Measurements from ENCODE around the gene TTC31.

The TTC31 gene

DNA sequence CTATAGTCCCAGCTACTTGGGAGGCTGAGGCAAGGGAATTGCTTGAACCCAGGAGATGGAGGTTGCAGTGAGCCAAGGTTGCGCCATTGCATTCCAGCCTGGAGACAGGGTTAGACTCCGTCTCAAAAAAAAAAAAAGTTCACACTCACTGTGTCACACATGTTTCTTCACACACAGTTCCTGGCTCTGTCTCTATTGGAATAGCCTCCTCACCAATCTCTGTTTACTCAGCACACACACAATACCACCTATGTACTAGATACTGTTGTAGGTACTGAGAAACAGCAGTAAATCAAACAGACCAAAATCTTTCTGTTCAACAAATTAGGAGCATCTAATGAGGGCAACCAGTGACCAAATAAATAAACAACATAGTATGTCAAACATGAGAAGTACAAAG is 3.3 kb downstream of the TTC31 start:
- no peaks in the 10 kb centered on the region for H3K9me2 ChIP-seq (replicated peaks; ENCODE audit: insufficient read depth, low read length)
- no peak overlapping the region for H3K4me2 ChIP-seq (ENCODE audit: low read depth, low read length)
- H3K9ac ChIP-seq (ENCODE audit: low read length) = no peak overlapping the region
- H3K4me1 ChIP-seq (ENCODE audit: low read length) = peaks cover 4% of the 10 kb centered on the region; the same call in 1 of the 2 replicates
- H3F3A ChIP-seq (ENCODE audit: insufficient read depth, low read length) = peaks cover 4% of the 10 kb centered on the region; the same call in 1 of the 2 replicates
- H3K79me2 ChIP-seq (ENCODE audit: low read length) = peaks cover 26% of the 10 kb centered on the region
- H2AFZ ChIP-seq (ENCODE audit: low read length) = no peak overlapping the region
- no peaks in the 10 kb centered on the region for H4K20me1 ChIP-seq (ENCODE audit: insufficient read depth, low read length)
- no peaks in the 10 kb centered on the region for H3K9me3 ChIP-seq (replicated peaks; ENCODE audit: insufficient read depth, low read length)
- H3K4me3 ChIP-seq (ENCODE audit: low read length) = no peak overlapping the region
- TF ChIP-seq EZH2phosphoT487 (IDR thresholded peaks at IDR 0.05; ENCODE audit: low read length) = no peak
- no peak for TF ChIP-seq EZH2 (optimal IDR thresholded peaks at IDR 0.05; ENCODE audit: low read depth, low read length)
- TF ChIP-seq, protein P1, sequence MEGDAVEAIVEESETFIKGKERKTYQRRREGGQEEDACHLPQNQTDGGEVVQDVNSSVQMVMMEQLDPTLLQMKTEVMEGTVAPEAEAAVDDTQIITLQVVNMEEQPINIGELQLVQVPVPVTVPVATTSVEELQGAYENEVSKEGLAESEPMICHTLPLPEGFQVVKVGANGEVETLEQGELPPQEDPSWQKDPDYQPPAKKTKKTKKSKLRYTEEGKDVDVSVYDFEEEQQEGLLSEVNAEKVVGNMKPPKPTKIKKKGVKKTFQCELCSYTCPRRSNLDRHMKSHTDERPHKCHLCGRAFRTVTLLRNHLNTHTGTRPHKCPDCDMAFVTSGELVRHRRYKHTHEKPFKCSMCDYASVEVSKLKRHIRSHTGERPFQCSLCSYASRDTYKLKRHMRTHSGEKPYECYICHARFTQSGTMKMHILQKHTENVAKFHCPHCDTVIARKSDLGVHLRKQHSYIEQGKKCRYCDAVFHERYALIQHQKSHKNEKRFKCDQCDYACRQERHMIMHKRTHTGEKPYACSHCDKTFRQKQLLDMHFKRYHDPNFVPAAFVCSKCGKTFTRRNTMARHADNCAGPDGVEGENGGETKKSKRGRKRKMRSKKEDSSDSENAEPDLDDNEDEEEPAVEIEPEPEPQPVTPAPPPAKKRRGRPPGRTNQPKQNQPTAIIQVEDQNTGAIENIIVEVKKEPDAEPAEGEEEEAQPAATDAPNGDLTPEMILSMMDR (IDR thresholded peaks at IDR 0.05; ENCODE audit: low read length) = no peak
- no peak for DNase-seq
- H3K27ac ChIP-seq (ENCODE audit: low read length) = no peak overlapping the region
- H3K27me3 ChIP-seq (replicated peaks; ENCODE audit: insufficient read depth, low read length) = no peaks in the 10 kb centered on the region
- no peaks in the 10 kb centered on the region for H3K36me3 ChIP-seq (replicated peaks; ENCODE audit: insufficient read depth, low read length)

DNA sequence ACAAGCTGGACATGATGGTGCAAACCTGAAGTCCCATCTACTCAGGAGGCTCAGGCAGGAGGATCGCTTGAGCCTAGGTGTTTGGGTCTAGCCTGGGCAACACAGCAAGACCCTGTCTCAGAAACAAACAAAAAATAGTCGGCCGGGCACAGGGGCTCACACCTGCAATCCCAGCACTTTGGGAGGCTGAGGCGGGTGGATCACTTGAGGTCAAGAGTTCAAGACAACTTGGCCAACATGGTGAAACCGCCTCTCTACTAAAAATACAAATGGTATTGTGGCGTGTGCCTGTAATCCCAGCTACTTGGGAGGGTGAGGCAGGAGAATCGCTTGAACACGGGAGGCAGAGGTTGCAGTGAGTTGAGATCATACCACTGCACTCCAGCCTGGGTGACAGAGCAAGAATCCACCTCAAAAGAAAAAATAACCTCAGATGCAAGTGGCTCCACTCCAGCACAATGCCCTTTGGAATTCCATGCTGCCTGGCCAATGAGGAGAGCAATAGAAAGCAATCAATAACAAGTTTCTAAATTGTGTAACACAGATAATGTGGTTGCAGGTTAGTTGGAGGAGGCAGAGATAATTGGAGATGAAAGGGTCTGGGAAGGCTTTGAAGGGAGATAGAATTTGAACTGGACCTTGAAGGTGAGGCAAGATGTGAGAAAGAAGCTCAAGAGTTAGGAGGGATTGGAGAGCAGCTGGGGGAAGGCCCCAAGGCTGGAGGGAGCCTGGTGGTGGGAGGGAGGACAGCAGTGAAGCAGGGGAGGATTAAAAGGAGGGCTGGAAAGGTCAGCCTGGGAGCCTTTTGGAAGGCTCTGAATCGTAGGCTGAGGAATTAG is 6.0 kb downstream of the TTC31 start:
- Histone ChIP-seq H4K20me1 (ENCODE audit: insufficient read depth, low read length) (no peaks in the 10 kb centered on the region), H3K9ac (ENCODE audit: low read length) (no peak overlapping the region), H2AFZ (ENCODE audit: low read length) (no peak overlapping the region), H3K9me2 (replicated peaks; ENCODE audit: insufficient read depth, low read length) (no peaks in the 10 kb centered on the region), H3K4me3 (ENCODE audit: low read length) (no peak overlapping the region), H3K27me3 (replicated peaks; ENCODE audit: insufficient read depth, low read length) (no peaks in the 10 kb centered on the region), H3F3A (ENCODE audit: insufficient read depth, low read length) (no peaks in the 10 kb centered on the region), H3K4me2 (ENCODE audit: low read depth, low read length) (no peak overlapping the region), H3K79me2 (ENCODE audit: low read length) (peaks cover 4% of the 10 kb centered on the region), H3K4me1 (ENCODE audit: low read length) (no peaks in the 10 kb centered on the region), H3K9me3 (replicated peaks; ENCODE audit: insufficient read depth, low read length) (no peaks in the 10 kb centered on the region), H3K27ac (ENCODE audit: low read length) (no peak overlapping the region), H3K36me3 (replicated peaks; ENCODE audit: insufficient read depth, low read length) (no peaks in the 10 kb centered on the region)
- TF ChIP-seq EZH2 (optimal IDR thresholded peaks at IDR 0.05; ENCODE audit: low read depth, low read length) = no peak
- TF ChIP-seq, protein P1 (IDR thresholded peaks at IDR 0.05; ENCODE audit: low read length) = no peak
- TF ChIP-seq EZH2phosphoT487 (IDR thresholded peaks at IDR 0.05; ENCODE audit: low read length) = no peak
- no peak for DNase-seq

DNA sequence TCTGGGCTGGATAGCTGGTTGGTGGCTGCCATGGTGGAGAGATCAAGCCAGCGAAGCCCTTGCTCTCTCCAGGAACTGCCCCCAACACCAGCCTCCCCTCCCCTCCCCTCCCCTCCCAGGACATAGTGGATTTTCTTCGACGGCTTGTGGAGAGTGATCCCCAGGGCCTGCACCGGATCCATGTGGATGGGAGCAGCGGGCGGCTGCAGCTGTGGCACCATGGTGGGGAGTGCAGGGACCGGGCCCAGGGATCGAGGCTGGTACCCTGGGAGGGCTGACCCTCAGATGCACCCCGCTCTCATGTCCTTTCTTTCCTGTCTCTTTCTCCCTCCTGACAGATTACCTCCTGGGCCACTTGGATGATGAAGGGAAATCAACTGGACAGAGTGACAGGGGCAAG is 7.0 kb downstream of the TTC31 start:
- Histone ChIP-seq H4K20me1 (ENCODE audit: insufficient read depth, low read length) (no peaks in the 10 kb centered on the region), H3K4me3 (ENCODE audit: low read length) (no peak overlapping the region), H3K27me3 (replicated peaks; ENCODE audit: insufficient read depth, low read length) (no peaks in the 10 kb centered on the region), H2AFZ (ENCODE audit: low read length) (no peak overlapping the region), H3K4me2 (ENCODE audit: low read depth, low read length) (no peak overlapping the region), H3F3A (ENCODE audit: insufficient read depth, low read length) (no peaks in the 10 kb centered on the region), H3K9me2 (replicated peaks; ENCODE audit: insufficient read depth, low read length) (no peaks in the 10 kb centered on the region), H3K27ac (ENCODE audit: low read length) (no peak overlapping the region), H3K79me2 (ENCODE audit: low read length) (peaks cover 2% of the 10 kb centered on the region; the same call in 1 of the 2 replicates), H3K9ac (ENCODE audit: low read length) (no peak overlapping the region), H3K36me3 (replicated peaks; ENCODE audit: insufficient read depth, low read length) (no peaks in the 10 kb centered on the region), H3K9me3 (replicated peaks; ENCODE audit: insufficient read depth, low read length) (no peaks in the 10 kb centered on the region), H3K4me1 (ENCODE audit: low read length) (no peaks in the 10 kb centered on the region)
- DNase-seq = no peak
- TF ChIP-seq EZH2 (optimal IDR thresholded peaks at IDR 0.05; ENCODE audit: low read depth, low read length) = no peak
- TF ChIP-seq, protein P1 (IDR thresholded peaks at IDR 0.05; ENCODE audit: low read length) = no peak
- no peak for TF ChIP-seq EZH2phosphoT487 (IDR thresholded peaks at IDR 0.05; ENCODE audit: low read length)

All from MM.1S (cell line).